ENCODE measurements around the gene OR10A6.

OR10A6 gene

GRCh38 chr11:7911011-7911410 lies 20.1 kb downstream of the OR10A6 start:
- H3K36me3 ChIP-seq (ENCODE audit: control insufficient read depth, insufficient read depth, low read length): no peaks in the 10 kb centered on the region
- H3K27ac ChIP-seq (ENCODE audit: low read depth, low read length, severe bottlenecking): no peak overlapping the region
- H3K4me3 ChIP-seq (ENCODE audit: extremely low read depth, insufficient read depth, low read length, poor library complexity, severe bottlenecking): no peak overlapping the region
- peaks cover 16% of the 10 kb centered on the region for H3K4me1 ChIP-seq (ENCODE audit: control insufficient read depth, insufficient read depth, low read length, poor library complexity, severe bottlenecking)
- H3K9me3 ChIP-seq (ENCODE audit: control insufficient read depth, low read length): no peaks in the 10 kb centered on the region

GRCh38 chr11:7910286-7910788 lies 20.7 kb downstream of the OR10A6 start:
- Histone ChIP-seq H3K4me1 (ENCODE audit: control insufficient read depth, insufficient read depth, low read length, poor library complexity, severe bottlenecking) (peaks cover 16% of the 10 kb centered on the region), H3K4me3 (ENCODE audit: extremely low read depth, insufficient read depth, low read length, poor library complexity, severe bottlenecking) (no peak overlapping the region), H3K36me3 (ENCODE audit: control insufficient read depth, insufficient read depth, low read length) (no peaks in the 10 kb centered on the region), H3K27ac (ENCODE audit: low read depth, low read length, severe bottlenecking) (no peak overlapping the region), H3K9me3 (ENCODE audit: control insufficient read depth, low read length) (no peaks in the 10 kb centered on the region)
- 100% methylated on average over 1 of the region's 2 CpGs; no CpG with 5 or more reads in 1 of the 2 experiments for WGBS, 2 experiments (ENCODE audit: insufficient coverage in 2 of 2)

DNA sequence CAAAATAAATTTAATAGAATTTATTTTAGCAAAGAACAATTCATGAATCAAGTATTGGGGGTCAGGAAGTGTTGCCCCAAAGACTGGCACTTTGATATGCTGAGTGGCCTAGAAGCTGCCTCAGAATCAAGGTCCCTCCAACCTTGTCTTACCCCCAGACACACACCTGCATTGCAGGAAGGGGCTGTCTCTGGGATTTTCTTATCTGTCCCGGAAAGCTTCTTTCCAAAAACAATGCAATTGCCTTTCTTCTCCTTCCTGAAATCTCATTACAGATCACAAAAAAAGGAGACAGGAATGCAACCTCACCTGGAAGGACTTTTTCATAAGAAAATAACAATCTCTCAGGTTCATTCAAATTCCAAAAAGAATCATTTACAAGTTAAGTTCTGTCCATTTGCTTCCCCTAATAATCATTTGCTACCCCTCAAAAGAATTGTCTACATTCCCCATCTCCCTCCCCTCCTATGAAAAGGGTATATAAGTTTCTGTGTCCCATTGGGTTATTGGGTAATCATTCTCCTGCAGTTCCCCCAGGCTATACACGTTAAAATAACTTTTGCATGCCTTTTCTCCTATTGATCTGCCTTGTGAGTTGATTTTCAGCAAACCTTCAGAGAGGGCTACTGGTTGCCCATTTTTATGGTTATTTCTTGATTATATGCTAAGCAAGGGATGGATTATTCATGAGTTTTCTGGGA lies 21.3 kb downstream of the OR10A6 start:
- H3K36me3 ChIP-seq (ENCODE audit: control insufficient read depth, insufficient read depth, low read length): no peaks in the 10 kb centered on the region
- 43 to 80% methylated on average over 1 of the region's 2 CpGs for WGBS, 2 experiments (ENCODE audit: insufficient coverage in 2 of 2)
- H3K9me3 ChIP-seq (ENCODE audit: control insufficient read depth, low read length): no peaks in the 10 kb centered on the region
- no peak overlapping the region for H3K27ac ChIP-seq (ENCODE audit: low read depth, low read length, severe bottlenecking)
- peaks cover 16% of the 10 kb centered on the region for H3K4me1 ChIP-seq (ENCODE audit: control insufficient read depth, insufficient read depth, low read length, poor library complexity, severe bottlenecking)
- no peak overlapping the region for H3K4me3 ChIP-seq (ENCODE audit: extremely low read depth, insufficient read depth, low read length, poor library complexity, severe bottlenecking)

GRCh38 chr11:7907121-7907520 lies 23.9 kb downstream of the OR10A6 start:
- Histone ChIP-seq H3K9me3 (ENCODE audit: control insufficient read depth, low read length) (no peaks in the 10 kb centered on the region), H3K27ac (ENCODE audit: low read depth, low read length, severe bottlenecking) (no peak overlapping the region), H3K4me1 (ENCODE audit: control insufficient read depth, insufficient read depth, low read length, poor library complexity, severe bottlenecking) (peaks cover 19% of the 10 kb centered on the region), H3K36me3 (ENCODE audit: control insufficient read depth, insufficient read depth, low read length) (no peaks in the 10 kb centered on the region), H3K4me3 (ENCODE audit: extremely low read depth, insufficient read depth, low read length, poor library complexity, severe bottlenecking) (no peak overlapping the region)
- 14 to 21% methylated on average over 2 of the region's 3 CpGs for WGBS, 2 experiments (ENCODE audit: insufficient coverage in 2 of 2)

DNA sequence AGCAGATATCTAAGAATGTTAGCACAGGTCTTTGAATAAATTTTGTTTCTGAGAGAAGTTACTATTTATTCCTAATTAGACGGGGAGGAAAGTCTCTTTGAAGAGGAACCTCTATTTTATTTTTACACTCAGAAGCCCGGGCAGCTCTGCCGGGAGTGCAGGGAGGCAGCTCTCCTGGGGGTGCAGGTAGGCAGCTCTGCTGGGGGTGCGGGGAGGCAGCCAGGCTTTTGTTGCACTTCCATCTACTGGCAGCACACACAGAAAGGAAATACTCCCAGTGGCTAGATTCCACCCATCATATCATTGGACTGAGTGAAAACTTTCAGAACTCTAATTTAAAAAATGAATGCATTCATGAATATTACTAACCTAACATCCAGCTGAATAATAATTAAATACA lies 24.6 kb downstream of the OR10A6 start:
- H3K9me3 ChIP-seq (ENCODE audit: control insufficient read depth, low read length): no peaks in the 10 kb centered on the region
- H3K4me3 ChIP-seq (ENCODE audit: extremely low read depth, insufficient read depth, low read length, poor library complexity, severe bottlenecking): no peak overlapping the region
- 46% methylated on average over 3 of the region's 4 CpGs; no CpG with 5 or more reads in 1 of the 2 experiments for WGBS, 2 experiments (ENCODE audit: insufficient coverage in 2 of 2)
- peaks cover 19% of the 10 kb centered on the region for H3K4me1 ChIP-seq (ENCODE audit: control insufficient read depth, insufficient read depth, low read length, poor library complexity, severe bottlenecking)
- no peak overlapping the region for H3K27ac ChIP-seq (ENCODE audit: low read depth, low read length, severe bottlenecking)
- H3K36me3 ChIP-seq (ENCODE audit: control insufficient read depth, insufficient read depth, low read length): no peaks in the 10 kb centered on the region

DNA sequence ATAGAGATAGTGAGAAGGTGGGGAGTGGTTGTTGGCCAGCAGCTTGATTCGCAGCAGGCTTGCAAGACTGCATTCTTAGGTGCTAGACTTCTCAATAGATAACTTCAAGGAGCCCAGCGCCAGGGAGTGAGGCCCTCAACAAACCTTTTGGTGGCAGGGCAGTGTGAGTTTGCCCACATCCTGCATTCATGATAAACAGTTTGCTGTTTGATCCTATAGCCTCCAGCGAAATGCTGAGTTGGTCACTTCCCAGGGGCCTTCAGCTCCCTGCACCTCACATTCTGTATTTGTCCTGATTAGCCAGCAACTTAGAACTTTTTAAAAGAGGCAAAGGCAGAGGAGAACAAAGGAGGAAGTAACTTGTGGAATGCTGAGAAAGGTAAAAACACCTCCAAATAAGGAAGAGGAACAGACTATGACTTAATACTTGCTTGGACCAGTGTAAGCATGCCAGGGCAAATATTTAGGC lies 25.1 kb downstream of the OR10A6 start:
- Histone ChIP-seq H3K9me3 (ENCODE audit: control insufficient read depth, low read length) (no peaks in the 10 kb centered on the region), H3K36me3 (ENCODE audit: control insufficient read depth, insufficient read depth, low read length) (no peaks in the 10 kb centered on the region), H3K4me1 (ENCODE audit: control insufficient read depth, insufficient read depth, low read length, poor library complexity, severe bottlenecking) (peaks cover 19% of the 10 kb centered on the region), H3K4me3 (ENCODE audit: extremely low read depth, insufficient read depth, low read length, poor library complexity, severe bottlenecking) (no peak overlapping the region), H3K27ac (ENCODE audit: low read depth, low read length, severe bottlenecking) (no peak overlapping the region)
- 13 to 27% methylated on average over 2 to 3 of the region's 3 CpGs for WGBS, 2 experiments (ENCODE audit: insufficient coverage in 2 of 2)

- H3K4me1 ChIP-seq (ENCODE audit: control insufficient read depth, insufficient read depth, low read length, poor library complexity, severe bottlenecking): peaks cover 19% of the 10 kb centered on the region
- no peaks in the 10 kb centered on the region for H3K9me3 ChIP-seq (ENCODE audit: control insufficient read depth, low read length)
- no peak overlapping the region for H3K27ac ChIP-seq (ENCODE audit: low read depth, low read length, severe bottlenecking)
- no peaks in the 10 kb centered on the region for H3K36me3 ChIP-seq (ENCODE audit: control insufficient read depth, insufficient read depth, low read length)
- no peak overlapping the region for H3K4me3 ChIP-seq (ENCODE audit: extremely low read depth, insufficient read depth, low read length, poor library complexity, severe bottlenecking)
- 37 to 58% methylated on average over 2 to 9 of the region's 9 CpGs for WGBS, 2 experiments (ENCODE audit: insufficient coverage in 2 of 2)
These were observed 25.5 kb downstream of the OR10A6 start for GRCh38 chr11:7905549-7905948.

DNA sequence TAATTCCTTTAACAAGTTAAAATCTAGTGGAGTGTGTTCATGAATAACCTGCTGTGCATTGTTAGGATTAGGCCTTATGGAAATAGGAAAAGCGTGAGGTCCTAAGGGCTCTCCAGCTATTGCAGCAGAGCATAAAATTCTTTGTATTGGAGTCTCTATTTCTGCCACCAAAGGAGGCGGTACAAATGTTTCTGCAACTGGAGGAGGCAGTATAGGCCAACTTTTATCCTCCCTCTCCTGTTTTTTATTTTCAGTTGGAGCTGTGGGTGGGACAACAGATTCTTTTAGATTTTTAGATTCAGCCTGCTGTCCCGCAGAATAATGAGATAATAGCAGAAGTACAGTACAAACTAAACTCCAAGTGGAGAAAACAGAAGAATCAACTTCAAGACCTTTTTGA lies 26.2 kb downstream of the OR10A6 start:
- Histone ChIP-seq H3K27ac (ENCODE audit: low read depth, low read length, severe bottlenecking) (no peak overlapping the region), H3K9me3 (ENCODE audit: control insufficient read depth, low read length) (no peaks in the 10 kb centered on the region), H3K4me1 (ENCODE audit: control insufficient read depth, insufficient read depth, low read length, poor library complexity, severe bottlenecking) (peaks cover 19% of the 10 kb centered on the region), H3K36me3 (ENCODE audit: control insufficient read depth, insufficient read depth, low read length) (peaks cover 1% of the 10 kb centered on the region), H3K4me3 (ENCODE audit: extremely low read depth, insufficient read depth, low read length, poor library complexity, severe bottlenecking) (no peak overlapping the region)
- 67 to 75% methylated on average over 1 to 2 of the region's 3 CpGs for WGBS, 2 experiments (ENCODE audit: insufficient coverage in 2 of 2)

DNA sequence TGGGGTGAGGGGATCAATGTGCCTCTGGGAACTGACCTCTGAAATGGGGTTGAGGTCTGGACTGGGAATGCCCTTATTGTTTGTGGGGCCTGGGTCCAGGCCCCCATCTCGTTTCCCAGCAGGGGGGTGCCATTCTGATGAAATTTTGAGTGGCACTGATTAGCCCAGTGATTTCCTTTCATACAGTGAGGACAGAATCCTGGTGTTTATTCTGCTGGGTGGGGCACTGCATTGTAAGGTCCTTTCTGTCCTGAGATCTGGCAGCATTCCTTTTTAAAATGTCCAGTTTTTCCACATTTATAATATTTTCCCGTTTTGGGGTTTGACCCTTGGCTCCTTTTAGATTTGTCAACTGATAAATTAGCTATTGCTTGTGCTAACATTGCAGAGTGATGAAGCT lies 27.1 kb downstream of the OR10A6 start:
- no peak overlapping the region for H3K27ac ChIP-seq (ENCODE audit: low read depth, low read length, severe bottlenecking)
- 33 to 44% methylated on average over 1 of the region's 2 CpGs for WGBS, 2 experiments (ENCODE audit: insufficient coverage in 2 of 2)
- peaks cover 19% of the 10 kb centered on the region for H3K4me1 ChIP-seq (ENCODE audit: control insufficient read depth, insufficient read depth, low read length, poor library complexity, severe bottlenecking)
- H3K9me3 ChIP-seq (ENCODE audit: control insufficient read depth, low read length): no peaks in the 10 kb centered on the region
- H3K36me3 ChIP-seq (ENCODE audit: control insufficient read depth, insufficient read depth, low read length): peaks cover 5% of the 10 kb centered on the region
- H3K4me3 ChIP-seq (ENCODE audit: extremely low read depth, insufficient read depth, low read length, poor library complexity, severe bottlenecking): no peak overlapping the region

- Histone ChIP-seq H3K27ac (ENCODE audit: low read depth, low read length, severe bottlenecking) (no peak overlapping the region), H3K4me3 (ENCODE audit: extremely low read depth, insufficient read depth, low read length, poor library complexity, severe bottlenecking) (no peak overlapping the region), H3K9me3 (ENCODE audit: control insufficient read depth, low read length) (no peaks in the 10 kb centered on the region), H3K4me1 (ENCODE audit: control insufficient read depth, insufficient read depth, low read length, poor library complexity, severe bottlenecking) (peaks cover 7% of the 10 kb centered on the region), H3K36me3 (ENCODE audit: control insufficient read depth, insufficient read depth, low read length) (peaks cover 5% of the 10 kb centered on the region)
- WGBS, 2 experiments (ENCODE audit: insufficient coverage in 2 of 2): 63 to 97% methylated on average over 1 to 2 of the region's 3 CpGs
These were observed 29.7 kb downstream of the OR10A6 start for GRCh38 chr11:7901319-7901854.

DNA sequence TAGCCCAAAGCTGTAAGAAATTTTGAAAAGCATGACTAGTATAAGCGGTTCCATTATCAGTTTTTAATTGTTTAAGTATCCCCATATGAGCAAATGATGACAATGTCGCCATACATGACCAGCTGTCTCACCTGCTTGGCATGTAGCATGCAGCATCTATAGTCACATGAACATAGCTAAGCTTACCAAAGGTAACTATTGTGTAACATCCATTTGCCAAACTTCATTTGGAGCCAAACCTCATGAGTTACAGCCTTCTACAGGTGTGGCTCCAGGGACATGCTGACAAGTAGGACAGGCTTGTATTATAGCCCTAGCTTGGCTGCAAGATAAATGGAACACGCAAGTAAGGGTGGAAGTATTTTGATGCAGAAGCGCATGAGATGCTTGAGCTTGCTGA lies 30.4 kb downstream of the OR10A6 start:
- peaks cover 5% of the 10 kb centered on the region for H3K36me3 ChIP-seq (ENCODE audit: control insufficient read depth, insufficient read depth, low read length)
- no peak overlapping the region for H3K27ac ChIP-seq (ENCODE audit: low read depth, low read length, severe bottlenecking)
- peaks cover 3% of the 10 kb centered on the region for H3K4me1 ChIP-seq (ENCODE audit: control insufficient read depth, insufficient read depth, low read length, poor library complexity, severe bottlenecking)
- WGBS, 2 experiments (ENCODE audit: insufficient coverage in 2 of 2): 60 to 94% methylated on average over 1 to 2 of the region's 4 CpGs
- H3K4me3 ChIP-seq (ENCODE audit: extremely low read depth, insufficient read depth, low read length, poor library complexity, severe bottlenecking): no peak overlapping the region
- no peaks in the 10 kb centered on the region for H3K9me3 ChIP-seq (ENCODE audit: control insufficient read depth, low read length)

All from mesodermal cell (in vitro differentiated cells).